ENCODE data around the gene EPO.
"Not testable (repeated sequence)": the region's sequence is repeated elsewhere in the genome, so short reads cannot be mapped to it uniquely, and the experiment has no call there.

The EPO gene

GRCh38 chr7:100739934-100740333 is 19.7 kb downstream of the EPO start:
- Histone ChIP-seq H3K4me3 (ENCODE audit: insufficient read depth, low read depth, low read length) (no peak overlapping the region), H3K27ac (ENCODE audit: insufficient read depth, low read depth, low read length, poor library complexity, severe bottlenecking) (no peak overlapping the region), H3K9me3 (ENCODE audit: control insufficient read depth, low read length) (no peaks in the 10 kb centered on the region), H3K27me3 (ENCODE audit: control insufficient read depth, insufficient read depth, low read length, poor library complexity, severe bottlenecking) (no peaks in the 10 kb centered on the region), H3K36me3 (ENCODE audit: control insufficient read depth, insufficient read depth, low read length) (no peaks in the 10 kb centered on the region), H3K4me1 (ENCODE audit: control insufficient read depth, insufficient read depth, low read length) (no peaks in the 10 kb centered on the region)
- 90 to 94% methylated on average over 6 of the region's 6 CpGs for WGBS, 2 experiments

DNA sequence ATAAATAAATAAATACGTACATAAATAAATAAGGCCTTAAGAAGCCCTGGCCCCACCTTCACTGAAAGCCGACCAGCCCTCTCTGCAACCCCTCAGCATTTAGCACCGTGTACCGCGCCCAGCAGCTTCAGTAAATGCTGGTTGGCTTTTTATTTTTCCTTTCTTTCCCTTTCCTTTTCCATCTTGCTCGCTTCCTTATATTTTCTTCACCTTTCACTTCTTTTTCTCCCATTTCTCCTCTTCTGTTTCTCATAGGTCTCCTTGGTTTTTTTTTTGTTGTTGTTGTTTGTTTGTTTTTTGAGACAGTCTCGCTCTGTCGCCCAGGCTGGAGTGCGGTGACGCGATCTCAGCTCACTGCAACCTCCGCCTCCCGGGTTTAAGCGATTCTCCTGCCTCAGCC is 24.3 kb downstream of the EPO start:
- Histone ChIP-seq H3K4me1 (ENCODE audit: control insufficient read depth, insufficient read depth, low read length) (no peaks in the 10 kb centered on the region), H3K27me3 (ENCODE audit: control insufficient read depth, insufficient read depth, low read length, poor library complexity, severe bottlenecking) (no peaks in the 10 kb centered on the region), H3K4me3 (ENCODE audit: insufficient read depth, low read depth, low read length) (no peak overlapping the region), H3K9me3 (ENCODE audit: control insufficient read depth, low read length) (no peaks in the 10 kb centered on the region), H3K36me3 (ENCODE audit: control insufficient read depth, insufficient read depth, low read length) (no peaks in the 10 kb centered on the region), H3K27ac (ENCODE audit: insufficient read depth, low read depth, low read length, poor library complexity, severe bottlenecking) (no peak overlapping the region)
- WGBS, 2 experiments: 95 to 98% methylated on average over 13 to 14 of the region's 14 CpGs

- no peaks in the 10 kb centered on the region for H3K4me1 ChIP-seq (ENCODE audit: control insufficient read depth, insufficient read depth, low read length)
- WGBS, 2 experiments: 89 to 92% methylated on average over 28 of the region's 28 CpGs
- no peaks in the 10 kb centered on the region for H3K36me3 ChIP-seq (ENCODE audit: control insufficient read depth, insufficient read depth, low read length)
- H3K4me3 ChIP-seq (ENCODE audit: insufficient read depth, low read depth, low read length): no peak overlapping the region
- no peak overlapping the region for H3K27ac ChIP-seq (ENCODE audit: insufficient read depth, low read depth, low read length, poor library complexity, severe bottlenecking)
- no peaks in the 10 kb centered on the region for H3K27me3 ChIP-seq (ENCODE audit: control insufficient read depth, insufficient read depth, low read length, poor library complexity, severe bottlenecking)
- H3K9me3 ChIP-seq (ENCODE audit: control insufficient read depth, low read length): no peaks in the 10 kb centered on the region
Measured at GRCh38 chr7:100745184-100745583, 24.9 kb downstream of the EPO start.

DNA sequence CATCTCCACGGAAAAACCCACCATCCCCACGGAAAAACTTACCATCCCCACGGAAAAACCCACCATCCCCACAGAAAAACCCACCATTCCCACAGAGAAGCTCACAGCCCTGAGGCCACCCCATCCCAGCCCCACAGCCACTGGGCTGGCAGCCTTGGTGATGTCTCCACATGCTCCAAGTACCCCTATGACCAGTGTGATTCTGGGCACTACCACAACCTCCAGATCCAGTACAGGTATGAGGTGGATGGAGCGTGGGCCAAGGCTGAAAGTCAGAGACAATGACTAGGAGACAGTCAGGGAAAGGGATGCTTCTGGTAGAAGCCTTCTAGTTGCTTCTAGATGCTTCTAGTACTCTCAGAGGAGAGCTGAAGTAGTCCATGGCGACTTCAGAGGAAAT is 32.7 kb downstream of the EPO start:
- H3K4me1 ChIP-seq (ENCODE audit: control insufficient read depth, insufficient read depth, low read length): no peaks in the 10 kb centered on the region
- no peaks in the 10 kb centered on the region for H3K36me3 ChIP-seq (ENCODE audit: control insufficient read depth, insufficient read depth, low read length)
- no peak overlapping the region for H3K27ac ChIP-seq (ENCODE audit: insufficient read depth, low read depth, low read length, poor library complexity, severe bottlenecking)
- H3K4me3 ChIP-seq (ENCODE audit: insufficient read depth, low read depth, low read length): no peak overlapping the region
- 80 to 83% methylated on average over 5 of the region's 5 CpGs for WGBS, 2 experiments
- no peaks in the 10 kb centered on the region for H3K9me3 ChIP-seq (ENCODE audit: control insufficient read depth, low read length)
- H3K27me3 ChIP-seq (ENCODE audit: control insufficient read depth, insufficient read depth, low read length, poor library complexity, severe bottlenecking): no peaks in the 10 kb centered on the region

- Histone ChIP-seq H3K27ac (ENCODE audit: insufficient read depth, low read depth, low read length, poor library complexity, severe bottlenecking) (no peak overlapping the region), H3K9me3 (ENCODE audit: control insufficient read depth, low read length) (no peaks in the 10 kb centered on the region), H3K27me3 (ENCODE audit: control insufficient read depth, insufficient read depth, low read length, poor library complexity, severe bottlenecking) (no peaks in the 10 kb centered on the region), H3K4me3 (ENCODE audit: insufficient read depth, low read depth, low read length) (no peak overlapping the region), H3K36me3 (ENCODE audit: control insufficient read depth, insufficient read depth, low read length) (no peaks in the 10 kb centered on the region), H3K4me1 (ENCODE audit: control insufficient read depth, insufficient read depth, low read length) (no peaks in the 10 kb centered on the region)
- 91 to 93% methylated on average over 2 to 3 of the region's 3 CpGs for WGBS, 2 experiments
Measured at GRCh38 chr7:100753750-100754149, 33.5 kb downstream of the EPO start.

GRCh38 chr7:100759357-100760171 is 39.3 kb downstream of the EPO start:
- peaks cover 6% of the 10 kb centered on the region for H3K4me1 ChIP-seq (ENCODE audit: control insufficient read depth, insufficient read depth, low read length)
- no peaks in the 10 kb centered on the region for H3K36me3 ChIP-seq (ENCODE audit: control insufficient read depth, insufficient read depth, low read length)
- H3K27ac ChIP-seq (ENCODE audit: insufficient read depth, low read depth, low read length, poor library complexity, severe bottlenecking): no peak overlapping the region
- no peaks in the 10 kb centered on the region for H3K9me3 ChIP-seq (ENCODE audit: control insufficient read depth, low read length)
- H3K27me3 ChIP-seq (ENCODE audit: control insufficient read depth, insufficient read depth, low read length, poor library complexity, severe bottlenecking): no peaks in the 10 kb centered on the region
- 89 to 90% methylated on average over 18 to 19 of the region's 19 CpGs for WGBS, 2 experiments
- H3K4me3 ChIP-seq (ENCODE audit: insufficient read depth, low read depth, low read length): no peak overlapping the region

DNA sequence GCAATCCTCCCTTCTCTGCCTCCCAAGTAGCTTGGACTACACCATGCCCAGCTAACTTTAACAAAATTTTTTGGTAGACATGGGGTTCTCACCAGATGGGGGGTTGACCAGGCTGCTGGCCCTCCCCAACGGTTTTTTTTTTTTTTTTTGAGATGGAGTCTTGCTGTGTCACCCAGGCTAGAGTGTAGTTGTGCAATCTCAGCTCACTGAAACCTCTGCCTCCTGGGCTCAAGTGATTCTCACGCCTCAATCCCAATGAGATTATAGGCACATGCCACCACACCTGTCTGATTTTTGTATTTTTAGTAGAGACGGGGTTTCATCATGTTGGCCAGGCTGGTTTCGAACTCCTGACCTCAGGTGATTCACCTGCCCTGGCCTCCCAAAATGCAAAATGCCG is 42.6 kb downstream of the EPO start:
- not testable (repeated sequence) for H3K4me1 ChIP-seq (ENCODE audit: control insufficient read depth, insufficient read depth, low read length); H3K27me3 ChIP-seq (ENCODE audit: control insufficient read depth, insufficient read depth, low read length, poor library complexity, severe bottlenecking); H3K27ac ChIP-seq (ENCODE audit: insufficient read depth, low read depth, low read length, poor library complexity, severe bottlenecking); H3K36me3 ChIP-seq (ENCODE audit: control insufficient read depth, insufficient read depth, low read length); H3K4me3 ChIP-seq (ENCODE audit: insufficient read depth, low read depth, low read length); H3K9me3 ChIP-seq (ENCODE audit: control insufficient read depth, low read length)
- 91 to 92% methylated on average over 5 of the region's 5 CpGs for WGBS, 2 experiments

DNA sequence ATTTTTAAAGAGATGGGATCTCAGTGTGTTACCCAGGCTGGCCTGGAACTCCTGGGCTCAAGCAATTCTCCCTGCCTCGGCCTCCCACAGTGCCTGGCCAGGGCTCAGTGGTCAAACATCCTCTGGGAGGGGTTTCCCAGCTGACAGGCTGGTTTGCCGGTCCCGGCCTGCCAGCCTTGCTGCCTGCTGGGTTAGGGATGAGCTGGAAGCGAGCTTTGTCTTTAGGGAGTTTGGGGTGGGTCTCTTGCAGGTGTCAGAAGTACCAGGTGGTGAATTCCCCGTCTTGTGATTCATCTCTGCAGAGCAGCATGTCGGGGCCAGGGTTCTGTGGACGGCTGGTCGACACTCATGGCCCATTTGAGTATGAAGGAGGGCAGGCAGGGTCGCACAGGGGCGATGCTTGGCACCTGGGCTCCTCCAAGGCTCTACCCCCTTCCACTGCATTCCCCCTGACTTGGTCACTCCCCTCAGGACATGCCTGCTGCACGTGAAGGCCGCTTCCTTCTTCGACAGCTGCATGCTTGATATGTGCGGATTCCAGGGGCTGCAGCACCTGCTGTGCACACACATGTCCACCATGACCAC is 43.4 kb downstream of the EPO start:
- Histone ChIP-seq H3K27me3 (ENCODE audit: control insufficient read depth, insufficient read depth, low read length, poor library complexity, severe bottlenecking) (no peaks in the 10 kb centered on the region), H3K27ac (ENCODE audit: insufficient read depth, low read depth, low read length, poor library complexity, severe bottlenecking) (no peak overlapping the region), H3K4me1 (ENCODE audit: control insufficient read depth, insufficient read depth, low read length) (peaks cover 6% of the 10 kb centered on the region), H3K4me3 (ENCODE audit: insufficient read depth, low read depth, low read length) (no peak overlapping the region), H3K36me3 (ENCODE audit: control insufficient read depth, insufficient read depth, low read length) (no peaks in the 10 kb centered on the region), H3K9me3 (ENCODE audit: control insufficient read depth, low read length) (no peaks in the 10 kb centered on the region)
- 59 to 61% methylated on average over 14 of the region's 14 CpGs for WGBS, 2 experiments

DNA sequence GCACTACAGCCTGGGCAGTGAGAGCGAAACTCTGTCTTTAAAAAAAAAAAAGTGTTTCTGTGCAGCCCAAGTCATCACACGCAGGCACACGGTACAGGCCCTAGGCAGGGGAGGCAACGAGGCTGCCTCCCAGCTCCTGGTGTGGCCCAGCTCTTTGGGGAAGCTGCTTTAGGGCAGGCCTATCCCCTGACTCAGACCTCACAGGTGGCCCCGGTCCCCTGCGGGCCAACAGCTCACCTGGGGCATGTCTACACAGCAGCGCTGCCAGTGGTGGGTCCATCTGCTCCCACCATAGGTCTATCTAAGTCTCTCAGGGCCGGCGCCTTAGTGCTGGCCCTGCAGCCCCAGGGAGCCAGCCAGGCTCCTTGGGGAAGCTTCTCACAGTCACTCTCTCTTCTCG is 44.6 kb downstream of the EPO start:
- H3K4me1 ChIP-seq (ENCODE audit: control insufficient read depth, insufficient read depth, low read length): peaks cover 6% of the 10 kb centered on the region
- no peaks in the 10 kb centered on the region for H3K36me3 ChIP-seq (ENCODE audit: control insufficient read depth, insufficient read depth, low read length)
- H3K4me3 ChIP-seq (ENCODE audit: insufficient read depth, low read depth, low read length): no peak overlapping the region
- H3K27ac ChIP-seq (ENCODE audit: insufficient read depth, low read depth, low read length, poor library complexity, severe bottlenecking): no peak overlapping the region
- H3K27me3 ChIP-seq (ENCODE audit: control insufficient read depth, insufficient read depth, low read length, poor library complexity, severe bottlenecking): no peaks in the 10 kb centered on the region
- no peaks in the 10 kb centered on the region for H3K9me3 ChIP-seq (ENCODE audit: control insufficient read depth, low read length)
- WGBS, 2 experiments: 86% methylated on average over 10 of the region's 10 CpGs

- peaks cover 6% of the 10 kb centered on the region for H3K4me1 ChIP-seq (ENCODE audit: control insufficient read depth, insufficient read depth, low read length)
- no peaks in the 10 kb centered on the region for H3K36me3 ChIP-seq (ENCODE audit: control insufficient read depth, insufficient read depth, low read length)
- WGBS, 2 experiments: 89 to 90% methylated on average over 16 of the region's 16 CpGs
- H3K27me3 ChIP-seq (ENCODE audit: control insufficient read depth, insufficient read depth, low read length, poor library complexity, severe bottlenecking): no peaks in the 10 kb centered on the region
- no peak overlapping the region for H3K27ac ChIP-seq (ENCODE audit: insufficient read depth, low read depth, low read length, poor library complexity, severe bottlenecking)
- H3K4me3 ChIP-seq (ENCODE audit: insufficient read depth, low read depth, low read length): no peak overlapping the region
- no peaks in the 10 kb centered on the region for H3K9me3 ChIP-seq (ENCODE audit: control insufficient read depth, low read length)
Measured at GRCh38 chr7:100765250-100765649, 45.0 kb downstream of the EPO start.

All from ectodermal cell (in vitro differentiated cells).